Prostate gland (tissue), 2 donors: ENCODE results near the gene ANKMY1.

Source experiments
- CTCF ChIP-seq, 4 experiments: fragments of 200-600 bp in 2 of 4; fragments of 450-650 bp in 2 of 4; sonication (generic) in 2 of 4; IDR thresholded peaks; 1 replicate in 3 of 4; 2 replicates in 1 of 4; pipeline ENCODE4 v1.5.1; 2016 to 2019; ENCODE audit warnings: antibody characterized with exemption in 4 of 4, mild to moderate bottlenecking in 2 of 4, moderate library complexity in 2 of 4
- POLR2A ChIP-seq: fragments of 450-650 bp; IDR thresholded peaks from one replicate; pipeline ENCODE4 v1.6.1; 2016; ENCODE audit warnings: antibody characterized with exemption, mild to moderate bottlenecking

DNA sequence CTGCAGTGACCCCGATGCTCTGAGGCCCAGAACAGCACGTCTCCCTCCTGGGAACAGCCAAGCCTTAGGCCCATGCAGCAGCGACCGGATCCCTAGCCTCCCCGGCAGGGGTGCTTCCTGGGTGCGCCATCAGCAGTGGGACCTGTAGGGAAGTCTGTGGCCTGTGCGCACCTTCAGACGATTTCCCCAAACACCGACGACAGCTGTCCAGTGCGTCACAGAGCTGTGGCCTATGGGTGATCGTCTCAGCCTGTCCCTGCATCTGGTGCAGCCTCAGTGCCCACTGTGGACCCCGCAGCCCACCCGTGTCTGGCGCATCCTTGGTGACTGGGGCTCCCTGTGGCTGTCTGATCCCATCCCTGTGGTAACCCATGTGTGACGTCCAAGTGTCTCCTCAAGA lies 113.3 kb downstream of the ANKMY1 start:
- no peak for TF ChIP-seq CTCF (IDR thresholded peaks at IDR 0.05)
- no peak for TF ChIP-seq POLR2A
